ENCODE results near the gene TMEM191C. TPM values are rescaled to one million over a fixed set of nuclear protein-coding genes. Genes with fewer than 3 reads are reported as not detected.
"Not testable (repeated sequence)": the region's sequence is repeated elsewhere in the genome, so short reads cannot be mapped to it uniquely, and the experiment has no call there.

Gene TMEM191C
- 0.50 and 0.54 TPM in 2 replicates for total RNA-seq

DNA sequence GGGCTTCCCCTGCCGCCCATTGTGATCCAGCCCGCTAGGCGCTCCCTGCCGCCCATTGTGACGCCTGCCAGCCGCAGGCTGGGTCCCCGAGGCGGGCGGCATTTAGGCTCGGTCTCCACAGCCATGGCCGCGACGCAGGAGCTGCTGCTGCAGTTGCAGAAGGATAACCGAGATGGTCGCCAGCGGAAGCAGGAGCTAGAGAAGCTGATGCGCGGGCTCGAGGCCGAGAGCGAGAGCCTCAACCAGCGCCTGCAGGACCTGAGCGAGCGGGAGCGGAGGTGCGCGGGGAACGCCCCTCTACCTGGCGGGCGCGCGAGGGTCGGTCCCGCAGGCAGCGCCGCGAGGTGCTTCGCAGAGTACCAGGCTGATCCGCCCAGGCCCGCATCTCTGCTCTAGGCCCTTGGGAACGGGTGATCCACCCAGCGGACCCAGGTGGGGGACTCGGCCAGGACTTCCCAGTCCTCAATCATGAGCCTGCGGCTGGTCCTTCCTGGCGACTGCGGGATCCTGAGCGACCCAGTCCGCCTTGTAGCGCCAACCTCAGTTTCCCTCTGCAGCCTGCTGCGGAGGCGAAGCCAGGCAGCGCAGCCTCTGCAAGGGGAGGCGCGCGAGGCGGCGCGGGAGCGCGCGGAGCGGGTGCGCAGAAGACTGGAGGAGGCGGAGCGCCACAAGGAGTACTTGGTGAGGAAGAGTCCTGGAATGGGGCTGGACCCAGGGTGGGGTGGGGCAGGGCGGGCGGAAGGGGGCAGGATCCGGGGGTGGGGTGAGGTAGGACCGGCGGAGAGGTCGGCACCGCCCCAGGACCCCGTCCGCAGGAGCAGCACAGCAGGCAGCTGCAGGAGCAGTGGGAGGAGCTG lies at the start of gene TMEM191C:
TSS of gene TMEM191C (plus strand) at position 51 of the 857 bp plus-strand sequence. CDS start at position 124, 73 bp downstream.
- Mint-ChIP-seq H3K27ac (peak within 1 kb of the TSS; percentile 89), H3K4me3 (peak within 1 kb of the TSS; percentile 85)
- H3K9me3 Mint-ChIP-seq; H3K4me1 Mint-ChIP-seq; H3K27me3 Mint-ChIP-seq; H3K36me3 Mint-ChIP-seq (ENCODE audit: low read depth); intact Hi-C loops (cut with micrococcal nuclease): not testable (repeated sequence)
- DNase-seq = peak; percentile 44

DNA sequence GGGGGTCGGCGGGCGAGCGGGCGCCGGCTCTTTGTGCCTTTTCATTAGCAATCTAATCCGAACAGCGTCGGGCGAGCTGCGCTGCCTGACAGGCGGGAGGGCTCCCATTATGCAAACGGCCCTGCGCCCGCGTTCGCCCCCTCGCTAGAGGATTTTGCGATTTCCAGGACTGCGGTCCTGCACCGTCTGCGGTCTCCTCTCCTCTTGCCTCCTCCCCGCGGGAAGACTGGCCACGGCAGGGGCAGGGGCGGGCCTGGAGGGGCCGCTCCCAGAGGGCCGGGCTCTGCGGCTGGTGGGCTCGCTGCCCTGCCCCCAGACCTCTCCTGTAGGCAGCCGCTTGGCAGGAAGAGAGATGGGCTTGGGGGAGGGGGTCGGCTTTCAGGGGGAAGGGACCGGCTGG lies 49.3 kb upstream of the TMEM191C start:
- peak overlapping the region; percentile 57 for H3K4me3 Mint-ChIP-seq
- not testable (repeated sequence) for H3K9me3 Mint-ChIP-seq

DNA sequence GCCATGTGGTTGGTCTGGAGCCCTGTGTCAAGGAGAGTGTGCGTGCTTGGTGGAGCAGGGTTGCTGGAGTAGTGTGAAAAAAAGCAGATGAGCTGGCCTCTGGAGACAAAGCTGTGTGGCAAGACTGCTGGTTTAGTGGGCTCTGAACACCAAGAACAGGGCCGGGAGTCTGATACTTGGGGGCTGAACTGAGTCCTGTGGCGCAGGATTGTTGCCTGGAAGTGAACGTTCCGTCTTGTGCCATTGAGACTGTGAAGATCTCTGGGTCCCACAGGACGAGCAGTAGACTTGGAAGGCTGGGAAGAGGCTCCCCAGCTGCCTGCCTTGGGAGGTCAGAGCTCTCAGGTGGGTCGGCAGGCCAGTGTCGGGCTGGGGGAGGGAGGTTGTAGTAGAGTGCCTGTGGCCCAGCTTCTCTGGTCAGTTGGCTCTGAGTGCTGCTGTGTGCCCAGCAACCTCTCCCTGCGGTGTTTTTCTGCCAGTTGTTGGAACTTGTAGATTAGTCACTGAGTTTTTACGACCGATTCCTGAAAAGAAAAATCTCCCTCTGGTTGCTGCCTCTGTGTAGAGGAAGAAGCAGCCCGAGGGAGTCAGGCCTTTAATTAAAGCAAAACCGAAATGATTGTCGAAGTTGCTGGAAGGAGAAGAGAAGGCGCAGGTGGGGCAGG lies 48.1 kb upstream of the TMEM191C start:
- H3K27ac Mint-ChIP-seq; H3K4me3 Mint-ChIP-seq; intact Hi-C loops (cut with micrococcal nuclease); H3K27me3 Mint-ChIP-seq; H3K9me3 Mint-ChIP-seq; H3K36me3 Mint-ChIP-seq (ENCODE audit: low read depth); H3K4me1 Mint-ChIP-seq: not testable (repeated sequence)
- peak; percentile 54 for DNase-seq

More for the DNA sequence above, 49.3 kb upstream of the TMEM191C start:
- intact Hi-C loops (cut with micrococcal nuclease); H3K27me3 Mint-ChIP-seq; H3K36me3 Mint-ChIP-seq (ENCODE audit: low read depth); H3K27ac Mint-ChIP-seq; H3K4me1 Mint-ChIP-seq: not testable (repeated sequence)
- peak; percentile 70 for DNase-seq

- H3K27ac Mint-ChIP-seq; intact Hi-C loops (cut with micrococcal nuclease); H3K4me3 Mint-ChIP-seq; H3K4me1 Mint-ChIP-seq; H3K36me3 Mint-ChIP-seq (ENCODE audit: low read depth); H3K27me3 Mint-ChIP-seq; H3K9me3 Mint-ChIP-seq: not testable (repeated sequence)
- DNase-seq = peak; percentile 56
Measured at GRCh38 chr22:21420180-21420763, 46.9 kb upstream of the TMEM191C start.

DNA sequence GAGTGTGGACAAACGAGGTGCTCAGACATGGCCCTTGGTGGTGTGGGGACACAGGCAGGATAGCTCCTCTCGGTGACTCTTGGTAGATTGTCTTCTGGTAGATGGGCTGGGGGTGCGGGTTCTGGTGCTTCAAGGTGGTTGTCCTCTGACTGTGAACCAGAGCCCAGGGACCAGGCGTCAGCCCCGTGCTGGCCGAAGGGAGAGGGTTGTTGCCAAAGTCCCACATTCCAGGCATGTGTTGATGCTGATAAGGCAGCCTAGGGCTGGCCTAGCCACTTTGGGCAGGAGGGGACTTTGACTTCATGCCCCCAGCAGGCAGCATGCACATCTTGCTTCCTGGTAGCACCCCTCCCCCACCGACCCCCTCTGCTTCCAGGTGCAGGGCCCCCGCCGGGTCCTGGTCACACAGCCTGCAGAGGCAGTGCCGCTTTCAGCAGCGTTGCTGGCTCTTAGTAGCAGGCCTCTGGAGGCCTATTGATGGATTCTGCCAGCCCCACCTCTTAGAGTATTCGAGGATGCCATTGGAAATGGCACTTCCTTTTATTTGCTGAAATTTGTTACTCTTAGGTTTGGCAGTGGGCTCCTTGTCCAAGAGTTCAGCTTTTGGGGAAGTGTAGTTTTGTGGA lies 43.0 kb upstream of the TMEM191C start:
- DNase-seq; H3K27ac Mint-ChIP-seq; H3K4me3 Mint-ChIP-seq; intact Hi-C loops (cut with micrococcal nuclease); H3K4me1 Mint-ChIP-seq; H3K27me3 Mint-ChIP-seq; H3K9me3 Mint-ChIP-seq; H3K36me3 Mint-ChIP-seq (ENCODE audit: low read depth): not testable (repeated sequence)

GRCh38 chr22:21434378-21435233 lies 32.6 kb upstream of the TMEM191C start:
- H3K27ac Mint-ChIP-seq; H3K27me3 Mint-ChIP-seq; DNase-seq; H3K9me3 Mint-ChIP-seq; H3K36me3 Mint-ChIP-seq (ENCODE audit: low read depth); intact Hi-C loops (cut with micrococcal nuclease); H3K4me1 Mint-ChIP-seq; H3K4me3 Mint-ChIP-seq: not testable (repeated sequence)

DNA sequence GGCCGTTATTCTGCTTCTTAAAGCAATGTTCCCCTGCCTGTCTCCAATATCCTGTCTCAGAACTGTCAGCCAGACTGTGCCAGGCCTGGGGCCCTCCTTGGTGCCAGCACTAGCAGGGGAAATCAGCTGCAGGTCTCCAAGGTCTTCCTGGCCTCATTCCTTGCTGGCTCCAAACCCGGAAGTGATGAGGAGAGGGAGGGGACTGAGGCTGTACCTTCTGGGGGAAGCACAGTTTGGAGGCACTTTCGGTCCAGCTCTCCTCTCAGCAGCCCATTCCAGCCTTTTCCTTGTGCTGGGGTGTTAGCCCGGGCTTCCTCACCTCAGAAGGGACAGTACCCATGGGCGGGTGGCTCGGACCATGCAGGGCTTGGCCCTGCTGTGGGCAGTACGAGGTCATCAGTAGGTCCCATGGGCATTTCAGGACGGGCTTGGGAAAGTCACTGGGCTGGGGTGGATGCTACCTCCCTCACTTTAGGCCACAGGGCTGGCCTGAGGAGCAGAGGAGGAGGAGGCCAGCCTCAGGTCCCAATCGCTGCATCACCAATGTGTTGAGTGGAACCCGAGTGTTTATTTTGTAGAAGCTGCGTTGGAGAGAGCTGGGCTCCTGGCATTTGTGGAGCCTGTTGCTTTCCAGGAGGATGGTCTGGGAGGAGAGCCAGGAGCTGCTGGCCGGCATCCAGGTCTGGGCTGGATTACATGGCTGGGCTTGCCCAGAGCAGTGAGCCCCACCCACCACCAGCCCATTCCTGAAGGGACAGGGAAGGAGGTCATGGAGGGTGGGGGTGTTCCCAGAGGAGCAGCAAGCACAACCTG lies 31.0 kb upstream of the TMEM191C start:
- H3K4me3 Mint-ChIP-seq; H3K4me1 Mint-ChIP-seq; H3K9me3 Mint-ChIP-seq; intact Hi-C loops (cut with micrococcal nuclease); H3K27me3 Mint-ChIP-seq; H3K27ac Mint-ChIP-seq; H3K36me3 Mint-ChIP-seq (ENCODE audit: low read depth): not testable (repeated sequence)
- DNase-seq = peak; percentile 14

- intact Hi-C loops (cut with micrococcal nuclease); H3K27ac Mint-ChIP-seq; H3K4me3 Mint-ChIP-seq; H3K4me1 Mint-ChIP-seq; H3K36me3 Mint-ChIP-seq (ENCODE audit: low read depth); H3K27me3 Mint-ChIP-seq; H3K9me3 Mint-ChIP-seq: not testable (repeated sequence)
- peak; percentile 45 for DNase-seq
Measured at GRCh38 chr22:21438013-21438412, 29.2 kb upstream of the TMEM191C start.

- H3K9me3 Mint-ChIP-seq; H3K4me3 Mint-ChIP-seq; H3K4me1 Mint-ChIP-seq; DNase-seq; H3K27me3 Mint-ChIP-seq; intact Hi-C loops (cut with micrococcal nuclease); H3K27ac Mint-ChIP-seq; H3K36me3 Mint-ChIP-seq (ENCODE audit: low read depth): not testable (repeated sequence)
Measured at GRCh38 chr22:21440018-21440636, 27.1 kb upstream of the TMEM191C start.

DNA sequence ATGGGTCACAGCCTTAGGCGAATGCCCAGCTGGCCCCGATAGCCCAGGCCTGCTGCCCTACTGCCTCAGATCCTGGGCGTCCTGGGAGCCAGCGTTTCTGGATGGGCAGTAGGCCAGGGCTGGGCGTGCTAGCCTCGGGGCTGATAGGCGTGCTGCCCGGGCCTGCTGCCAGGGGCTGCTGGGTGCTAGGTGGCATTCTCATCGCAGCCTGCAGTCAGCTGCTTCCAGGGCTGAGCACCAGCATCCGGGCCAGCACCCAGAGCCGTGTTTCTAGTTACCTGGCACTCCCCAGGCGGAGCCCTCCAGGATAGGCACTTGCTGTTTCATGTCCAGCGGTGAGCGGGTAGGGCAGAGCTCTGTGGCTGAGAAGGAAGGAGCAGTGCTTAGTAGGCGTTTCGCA lies 26.5 kb upstream of the TMEM191C start:
- H3K27me3 Mint-ChIP-seq; H3K36me3 Mint-ChIP-seq (ENCODE audit: low read depth); H3K4me3 Mint-ChIP-seq; DNase-seq; intact Hi-C loops (cut with micrococcal nuclease); H3K9me3 Mint-ChIP-seq; H3K27ac Mint-ChIP-seq; H3K4me1 Mint-ChIP-seq: not testable (repeated sequence)

- intact Hi-C loops (cut with micrococcal nuclease); H3K4me3 Mint-ChIP-seq; H3K27me3 Mint-ChIP-seq; H3K9me3 Mint-ChIP-seq; H3K36me3 Mint-ChIP-seq (ENCODE audit: low read depth); H3K27ac Mint-ChIP-seq; H3K4me1 Mint-ChIP-seq: not testable (repeated sequence)
- peak; percentile 39 for DNase-seq
Measured at GRCh38 chr22:21441170-21441569, 26.0 kb upstream of the TMEM191C start.

GRCh38 chr22:21442123-21442522 lies 25.1 kb upstream of the TMEM191C start:
- H3K27me3 Mint-ChIP-seq; H3K36me3 Mint-ChIP-seq (ENCODE audit: low read depth); DNase-seq; H3K4me3 Mint-ChIP-seq; H3K9me3 Mint-ChIP-seq; H3K4me1 Mint-ChIP-seq; H3K27ac Mint-ChIP-seq; intact Hi-C loops (cut with micrococcal nuclease): not testable (repeated sequence)
